ENCODE measurements around the gene MCL1.
"Not testable (repeated sequence)": the region's sequence is repeated elsewhere in the genome, so short reads cannot be mapped to it uniquely, and the experiment has no call there.

The MCL1 gene

DNA sequence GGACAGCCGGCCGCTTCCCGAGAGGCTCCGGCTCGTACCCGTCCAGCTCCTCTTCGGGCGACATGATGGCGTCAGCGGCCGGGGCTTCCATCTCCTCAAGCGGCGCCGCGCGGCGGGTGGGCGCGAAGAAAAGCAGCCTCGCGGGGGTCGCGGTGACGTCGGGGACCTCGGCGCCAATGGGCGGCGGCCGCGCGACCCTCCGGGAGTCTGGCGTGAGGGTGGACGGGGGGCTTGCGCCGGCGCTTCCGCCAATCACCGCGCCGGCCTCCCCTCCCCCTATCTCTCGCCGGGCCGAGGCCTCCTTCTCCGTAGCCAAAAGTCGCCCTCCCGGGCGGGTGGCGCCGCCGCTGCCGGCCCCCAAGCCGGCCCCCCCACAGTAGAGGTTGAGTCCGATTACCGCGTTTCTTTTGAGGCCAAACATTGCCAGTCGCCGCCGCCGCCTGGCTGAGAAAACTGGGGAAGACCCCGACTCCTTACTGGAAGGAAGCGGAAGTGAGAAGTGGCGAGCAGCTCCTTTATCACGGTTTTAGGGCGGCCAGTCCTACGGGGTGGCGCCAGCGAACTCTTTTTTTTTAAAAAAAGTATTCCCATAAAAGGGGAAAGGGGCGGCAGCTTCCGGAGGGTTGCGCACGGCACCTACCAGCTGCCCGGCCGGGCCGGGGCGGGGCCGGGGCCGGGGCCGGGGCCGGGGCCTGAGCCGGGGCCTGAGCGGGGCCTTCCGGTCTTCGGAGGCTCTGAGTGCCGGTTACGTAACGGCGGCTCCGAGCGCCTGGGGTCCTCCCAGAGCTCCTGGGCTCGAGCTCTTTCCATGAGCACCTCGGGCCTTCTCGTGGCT is at the start of gene MCL1:
Gene MCL1 (minus strand): TSS at position 501 of the 835 bp plus-strand sequence. CDS start 80 bp downstream, at position 421.
- peak; percentile 97 for DNase-seq (ENCODE audit: low read depth)

DNA sequence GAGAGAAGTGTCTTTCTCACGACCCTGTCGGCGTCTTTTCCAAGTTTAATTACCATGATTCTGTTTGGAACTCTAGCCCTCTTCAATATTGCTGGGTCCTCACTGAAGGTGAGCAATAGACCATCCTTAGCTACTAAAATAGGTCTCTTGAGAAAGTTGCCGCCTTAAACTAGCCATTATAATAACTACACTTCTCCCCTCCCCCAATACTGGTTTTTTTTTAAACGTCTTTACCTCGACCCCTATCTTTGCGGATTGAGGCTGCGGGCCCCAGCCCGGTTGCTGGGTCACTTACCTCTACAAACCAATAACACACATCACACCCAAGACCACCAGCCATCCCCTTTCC is 49.3 kb upstream of the MCL1 start:
- DNase-seq (ENCODE audit: low read depth): no peak

DNA sequence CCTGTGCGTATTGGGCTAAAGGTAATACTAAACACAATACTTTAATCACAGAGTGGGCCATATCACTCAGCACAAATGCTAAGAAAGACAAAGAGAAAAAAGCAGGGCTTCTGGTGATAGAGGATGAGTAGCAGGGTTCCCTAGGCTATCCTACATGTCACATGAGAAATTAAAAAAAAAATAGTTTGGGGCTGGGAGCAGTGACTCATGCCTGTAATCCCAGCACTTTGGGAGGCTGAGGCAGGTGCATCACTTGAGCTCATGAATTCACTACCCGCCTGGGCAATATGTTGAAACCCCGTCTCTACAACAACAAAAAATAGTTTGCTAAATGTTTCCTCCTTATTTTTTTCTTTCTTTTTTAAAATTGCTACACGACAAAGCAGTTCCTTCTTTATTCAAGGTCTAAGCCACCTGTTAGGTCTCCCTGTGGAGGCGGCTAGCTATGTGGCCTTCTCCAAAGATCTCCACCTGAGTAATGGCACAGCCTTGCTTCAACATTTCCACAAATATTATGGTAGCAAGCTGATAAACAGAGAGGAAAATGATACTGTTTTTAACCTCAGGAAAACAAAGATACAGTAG is 48.5 kb upstream of the MCL1 start:
- DNase-seq (ENCODE audit: low read depth): no peak

DNA sequence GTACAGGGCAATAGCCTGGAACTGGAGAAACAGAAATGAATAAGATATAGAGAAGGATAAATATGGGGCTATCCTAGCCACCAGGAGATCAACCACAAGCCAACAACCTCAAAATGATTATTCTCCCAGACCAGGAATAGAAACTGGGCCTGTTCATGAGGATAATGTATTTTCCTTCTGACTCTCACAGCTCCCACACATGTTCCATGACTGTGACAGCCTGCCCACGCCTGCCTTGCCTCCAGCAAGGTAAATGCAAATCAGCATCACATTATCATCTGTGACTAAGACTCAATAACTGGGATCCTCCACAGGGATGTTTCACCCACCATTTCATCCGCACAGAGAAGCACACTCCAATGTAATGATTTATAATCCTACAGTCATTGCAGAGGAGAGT is 46.7 kb upstream of the MCL1 start:
- DNase-seq (ENCODE audit: low read depth): no peak

DNA sequence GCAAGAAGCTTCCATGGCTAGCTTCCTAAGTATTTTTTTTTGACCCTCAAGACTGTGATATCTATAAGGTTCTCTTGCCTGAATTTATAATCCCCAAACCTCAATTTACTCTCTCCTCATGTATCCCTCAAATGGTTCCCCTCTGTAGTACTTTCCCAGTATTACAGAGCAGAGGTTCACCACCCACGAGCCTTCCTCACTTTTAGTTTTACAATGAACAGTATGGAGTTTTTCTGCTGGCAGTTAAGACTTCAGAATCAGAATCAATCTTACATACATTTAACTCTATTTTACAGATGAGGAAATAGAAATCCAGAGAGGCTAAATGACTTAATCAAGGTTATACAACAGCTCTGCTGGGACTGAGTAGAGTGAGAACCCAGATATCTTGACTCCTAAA is 45.1 kb upstream of the MCL1 start:
- not testable (repeated sequence) for DNase-seq (ENCODE audit: low read depth)

DNA sequence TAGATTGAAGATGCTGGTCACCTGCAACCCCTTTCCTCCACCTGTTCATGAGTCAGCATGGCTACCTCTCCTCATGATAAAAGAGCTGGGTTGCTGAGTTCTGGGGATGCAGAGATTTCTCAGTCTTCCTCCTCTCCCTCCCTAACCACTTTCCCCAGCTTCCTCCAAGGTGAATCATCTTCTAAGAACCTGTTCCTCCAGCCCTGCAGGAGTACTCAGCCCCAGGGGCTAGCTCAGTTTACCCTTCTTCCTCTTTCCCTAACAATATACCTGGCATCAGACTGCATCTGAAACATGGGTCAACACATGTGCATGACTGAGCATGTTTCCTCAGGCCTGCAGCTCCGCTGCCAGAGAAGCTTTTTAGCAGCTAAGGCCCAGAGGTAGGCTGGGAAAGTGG is 44.7 kb upstream of the MCL1 start:
- not testable (repeated sequence) for DNase-seq (ENCODE audit: low read depth)

DNA sequence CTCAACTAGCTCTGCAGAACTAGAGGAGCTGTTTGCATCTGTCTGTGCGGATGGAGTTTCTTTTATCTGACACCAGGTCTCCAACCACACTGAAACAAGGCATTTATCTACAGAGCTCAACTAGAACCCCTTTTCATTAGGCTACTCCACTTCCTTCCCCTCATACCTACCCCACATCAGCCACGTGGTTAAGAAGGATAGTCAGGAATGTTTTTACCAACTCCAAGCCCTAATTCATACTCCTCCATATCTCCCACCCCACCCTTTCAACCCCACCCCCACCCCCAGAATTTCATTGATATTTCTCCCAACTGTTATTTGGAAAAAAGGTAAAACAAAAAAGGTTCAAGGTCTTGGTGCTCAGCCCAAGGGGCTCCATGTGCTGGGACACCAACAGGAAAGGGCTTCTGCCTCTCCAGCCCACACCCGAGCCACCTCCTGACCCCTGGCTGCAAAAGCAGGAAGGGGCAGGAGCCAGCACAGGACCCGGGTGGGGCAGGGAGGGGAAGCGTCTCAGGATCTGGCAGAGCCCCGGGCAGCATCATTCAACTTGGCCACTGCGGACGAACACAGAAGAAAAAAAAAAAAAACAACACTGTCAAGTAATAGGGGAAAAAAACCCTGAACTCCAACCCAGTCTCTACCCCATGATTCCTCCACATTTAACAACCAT is 43.0 kb upstream of the MCL1 start:
- DNase-seq (ENCODE audit: low read depth): no peak

DNA sequence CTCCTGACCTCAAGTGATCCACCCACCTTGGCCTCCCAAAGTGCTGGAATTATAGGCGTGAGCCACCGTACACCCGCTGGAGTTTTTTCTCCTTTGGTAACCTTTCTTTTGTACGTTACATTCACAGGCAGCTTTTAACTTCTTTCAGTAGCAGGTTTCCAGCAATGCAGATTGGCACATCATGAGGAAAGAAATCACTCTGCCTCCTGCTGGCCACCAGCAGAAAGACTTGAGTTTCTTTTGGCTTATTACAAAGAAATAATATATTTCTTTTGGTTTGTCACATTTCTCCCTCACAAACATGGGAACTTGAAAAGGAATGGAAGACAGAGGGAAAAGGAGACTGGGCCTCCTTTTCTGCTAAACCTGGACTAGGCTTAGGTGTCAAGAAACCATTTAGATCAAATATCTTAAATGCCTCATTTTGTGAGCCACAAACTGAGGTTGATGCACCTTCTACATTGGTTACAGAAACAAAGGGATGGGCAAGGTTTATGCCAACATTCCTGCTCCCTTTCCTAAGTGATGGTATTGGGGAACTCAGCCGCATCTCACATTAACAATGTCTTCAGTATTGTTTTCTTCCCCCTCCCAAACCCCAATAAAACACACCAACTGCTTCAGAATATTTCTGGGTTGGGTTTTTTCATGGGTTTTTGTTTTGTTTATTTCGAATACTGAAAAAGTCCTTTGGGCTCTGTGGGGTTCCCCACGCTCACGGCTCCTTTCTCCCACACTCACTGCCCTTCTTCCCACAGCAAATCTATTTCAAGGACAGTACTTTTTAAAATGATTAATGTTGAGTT is 42.3 kb upstream of the MCL1 start:
- peak; percentile 70 for DNase-seq (ENCODE audit: low read depth)

DNA sequence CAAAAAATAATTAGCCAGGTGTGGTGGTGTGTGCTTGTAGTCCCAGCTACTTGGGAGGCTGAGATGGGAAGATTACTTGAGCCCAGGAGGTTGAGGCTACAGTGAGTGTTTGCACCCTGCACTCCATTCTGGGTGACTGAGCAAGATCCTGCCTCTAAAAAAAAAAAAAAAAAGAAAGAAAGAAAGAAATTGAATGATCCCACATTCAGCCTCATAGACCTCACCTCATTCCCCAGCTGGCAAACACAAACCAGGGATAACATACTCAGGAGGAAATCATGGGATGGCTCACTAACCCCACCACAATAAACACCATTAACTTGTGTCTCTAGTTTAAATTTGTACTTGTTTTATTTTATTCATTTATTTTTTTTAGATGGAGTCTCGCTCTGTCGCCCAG is 41.5 kb upstream of the MCL1 start:
- DNase-seq (ENCODE audit: low read depth): no peak

DNA sequence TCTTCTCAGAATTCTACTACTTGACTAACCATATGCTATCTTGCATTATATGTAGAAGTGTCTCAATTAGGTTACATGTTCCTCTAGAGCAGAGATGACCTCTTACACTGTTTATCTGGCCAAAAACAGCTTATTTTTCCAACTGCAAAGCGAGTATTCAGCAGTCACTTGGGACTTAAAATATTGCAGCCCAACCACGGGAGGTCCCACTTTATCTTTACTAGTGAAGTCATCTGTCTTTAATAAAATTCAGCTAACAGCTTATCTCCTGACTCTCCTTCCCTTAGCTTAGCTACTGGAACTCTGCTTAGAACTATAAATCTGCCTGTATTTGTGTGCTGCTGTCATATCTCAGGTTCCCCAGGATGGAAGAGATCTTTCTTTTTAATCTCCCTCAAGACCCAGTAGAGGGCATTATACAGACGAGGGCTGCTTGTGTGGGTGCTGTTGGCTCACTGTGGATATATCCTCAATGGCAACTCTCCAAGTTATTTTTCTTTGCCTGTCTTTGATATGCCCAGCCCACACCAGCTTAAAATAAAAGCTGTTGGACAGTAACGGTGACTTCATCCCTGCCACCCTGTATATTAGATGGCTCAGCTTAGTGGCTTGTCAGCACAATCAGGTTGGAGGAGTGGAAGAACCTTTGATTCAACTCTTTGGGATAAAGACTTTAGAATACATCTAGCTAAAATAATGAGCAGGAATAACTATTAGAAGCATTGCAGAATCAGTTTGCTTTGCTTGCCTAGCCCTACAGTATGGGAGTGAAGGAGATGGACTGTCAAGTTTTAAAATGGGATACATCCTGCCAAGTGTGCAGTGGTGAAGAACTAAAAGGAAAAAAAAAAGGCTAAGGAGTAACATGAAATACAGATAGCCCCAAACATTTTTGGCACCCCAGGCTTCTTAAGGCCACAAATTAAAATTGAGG is 40.4 kb upstream of the MCL1 start:
- DNase-seq (ENCODE audit: low read depth): peak; percentile 85

DNA sequence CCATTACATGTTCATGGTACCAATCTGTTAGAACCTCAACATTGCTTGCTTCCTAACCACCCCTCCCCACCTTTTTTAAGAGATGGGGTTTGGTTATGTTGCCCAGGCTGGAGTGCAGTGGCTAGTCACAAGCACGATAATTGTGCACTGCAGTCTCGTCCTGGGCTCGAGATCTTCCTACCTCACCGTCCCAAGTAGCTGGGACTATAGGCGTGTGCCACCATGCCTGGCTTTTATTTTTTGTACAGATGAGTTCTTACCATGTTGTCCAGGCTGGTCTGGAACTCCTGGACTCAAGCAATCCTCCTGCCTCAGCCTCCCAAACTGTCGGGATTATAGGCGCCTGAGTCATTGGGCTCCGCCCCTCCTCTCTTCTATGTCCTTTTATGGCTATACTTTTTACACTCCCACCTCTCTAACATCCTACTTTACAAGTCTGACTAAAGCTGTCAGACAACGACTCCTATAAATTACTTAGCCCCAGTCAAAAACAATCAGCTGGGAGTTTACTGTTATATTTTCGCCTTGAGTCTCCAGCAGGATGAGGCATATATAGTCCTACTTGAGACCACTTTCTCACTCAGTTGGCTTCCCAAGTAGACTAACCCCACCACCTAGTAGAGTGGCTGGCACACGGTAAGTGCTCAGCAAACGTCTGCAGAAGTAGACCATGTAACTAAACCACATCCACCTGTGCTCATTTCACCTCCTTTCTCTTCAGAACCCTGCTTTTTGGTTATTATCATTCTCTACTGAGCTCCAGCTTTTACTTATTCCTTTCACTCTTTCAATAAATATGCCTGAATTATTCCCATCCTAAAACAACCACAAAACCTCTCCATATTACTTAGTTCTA is 36.2 kb upstream of the MCL1 start:
- peak; percentile 39 for DNase-seq (ENCODE audit: low read depth)

DNA sequence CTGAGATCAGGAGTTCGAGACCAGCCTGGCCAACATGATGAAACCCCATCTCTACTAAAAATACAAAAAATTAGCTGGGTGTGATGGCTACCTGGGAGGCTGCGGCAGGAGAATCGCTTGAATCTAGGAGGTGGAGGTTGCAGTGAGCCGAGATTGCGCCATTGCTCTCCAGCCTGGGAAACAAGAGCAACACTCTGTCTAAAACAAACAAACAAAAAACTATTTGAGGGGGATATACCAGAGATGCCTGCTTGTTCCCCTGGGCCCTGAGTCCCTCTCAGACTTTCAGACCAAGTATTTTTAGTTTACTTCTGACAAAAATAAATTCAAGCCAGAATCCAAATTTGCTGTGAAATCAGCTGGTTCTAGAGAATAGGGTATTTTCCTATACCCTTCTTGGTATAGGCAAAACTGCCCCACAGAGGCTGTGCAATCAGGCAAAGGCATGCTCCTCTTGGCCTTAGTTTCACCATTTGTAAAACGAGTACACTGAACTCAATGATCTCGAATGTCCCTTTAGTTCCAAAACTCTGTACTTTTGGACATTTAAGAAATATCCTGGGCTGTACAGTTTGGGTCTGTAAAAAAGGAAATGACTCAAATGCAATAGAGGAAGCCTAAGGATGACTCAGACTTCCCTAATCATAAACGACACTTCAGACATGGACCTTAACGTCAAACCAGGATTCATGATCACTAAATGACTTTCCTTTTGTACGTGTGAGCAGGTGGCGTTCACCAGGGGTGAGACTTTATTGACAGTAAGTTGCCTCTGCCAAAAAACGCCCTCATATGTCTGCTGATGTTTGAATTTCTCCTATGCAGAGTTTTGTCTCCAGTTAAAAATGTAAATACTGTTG is 33.9 kb upstream of the MCL1 start:
- DNase-seq (ENCODE audit: low read depth): peak; percentile 86

DNA sequence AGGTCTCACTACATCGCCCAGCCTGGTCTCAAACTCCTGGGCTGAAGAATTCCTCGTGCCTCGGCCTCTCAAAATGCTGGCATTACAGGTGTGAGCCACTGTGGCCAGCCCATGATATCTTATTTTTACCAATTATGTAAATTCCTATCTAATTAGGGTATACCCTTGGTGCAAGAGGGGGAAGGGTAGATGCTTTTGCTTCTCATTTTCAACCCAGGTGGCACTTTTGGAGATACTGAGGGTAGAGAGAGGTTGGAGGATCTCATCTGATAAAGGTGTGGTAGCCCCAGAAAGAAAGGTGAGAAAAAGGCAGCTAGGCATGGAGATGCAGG is 32.6 kb upstream of the MCL1 start:
- no peak for DNase-seq (ENCODE audit: low read depth)

DNA sequence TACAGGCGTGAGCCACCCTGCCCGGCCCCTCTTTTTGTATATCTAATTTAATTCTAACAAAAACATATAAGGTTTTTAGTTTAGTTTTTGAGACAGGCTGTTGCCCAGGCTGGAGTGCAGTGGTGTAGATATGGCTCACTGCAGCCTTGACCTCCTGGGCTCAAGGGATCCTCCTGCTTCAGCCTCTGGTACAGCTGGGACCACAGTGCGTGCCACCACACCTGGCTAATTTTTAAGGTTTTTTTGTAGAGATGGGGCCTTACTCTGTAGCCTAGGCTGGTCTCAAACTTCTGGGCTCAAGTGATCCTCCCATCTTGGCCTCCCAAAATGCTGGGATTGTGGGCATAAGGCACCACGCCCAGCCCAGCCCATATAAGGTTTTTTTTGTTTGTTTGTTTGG is 31.2 kb upstream of the MCL1 start:
- DNase-seq (ENCODE audit: low read depth): no peak

DNA sequence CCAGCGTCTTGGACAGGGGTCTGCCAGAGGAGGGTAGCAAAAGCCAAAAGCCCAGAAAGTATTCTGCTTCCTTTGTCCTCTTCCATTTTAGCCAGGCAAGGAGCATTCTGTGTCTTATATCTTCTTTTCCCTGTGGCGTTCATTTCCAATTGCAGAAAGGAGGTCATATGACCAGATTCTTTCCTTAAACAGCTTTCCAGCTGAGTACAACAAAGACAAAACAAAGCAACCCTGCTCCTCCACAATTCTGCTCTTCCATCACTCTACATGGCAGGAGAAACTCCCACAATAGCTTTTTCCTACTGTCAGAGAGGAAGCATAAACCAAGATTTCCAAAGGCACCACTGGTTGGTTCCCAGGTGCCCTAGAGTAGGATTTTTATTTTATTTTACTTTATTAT is 30.3 kb upstream of the MCL1 start:
- no peak for DNase-seq (ENCODE audit: low read depth)

DNA sequence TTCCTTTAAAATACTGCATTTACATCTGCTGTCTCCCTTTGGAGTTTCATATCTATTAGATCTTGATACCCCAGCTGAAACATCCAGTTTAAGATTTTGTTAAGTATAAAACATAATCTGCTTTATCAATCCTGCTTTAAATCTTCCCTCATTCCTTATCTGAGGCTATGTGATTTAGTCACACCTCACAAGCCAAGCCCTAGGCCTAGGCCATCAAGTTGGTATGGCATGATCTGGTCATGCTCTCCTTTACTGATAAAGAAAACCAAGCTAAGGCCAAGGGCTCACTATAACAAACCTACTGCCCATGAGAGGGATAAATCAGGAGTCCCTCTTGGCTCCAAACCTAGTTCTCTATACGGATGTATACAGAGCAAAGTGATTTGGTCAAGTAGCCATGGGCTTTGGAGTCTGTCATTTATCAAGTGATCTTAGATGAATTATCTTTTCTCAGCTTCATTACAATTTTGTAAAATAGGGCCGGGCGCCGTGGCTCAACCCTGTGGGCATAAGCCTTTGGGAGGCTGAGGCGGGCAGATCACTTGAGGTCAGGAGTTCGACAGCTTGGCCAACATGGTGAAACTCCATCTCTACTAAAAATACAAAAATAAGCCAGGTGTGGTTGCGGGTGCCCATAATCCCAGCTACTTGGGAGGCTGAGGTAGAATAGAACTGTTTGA is 27.2 kb upstream of the MCL1 start:
- no peak for DNase-seq (ENCODE audit: low read depth)

DNA sequence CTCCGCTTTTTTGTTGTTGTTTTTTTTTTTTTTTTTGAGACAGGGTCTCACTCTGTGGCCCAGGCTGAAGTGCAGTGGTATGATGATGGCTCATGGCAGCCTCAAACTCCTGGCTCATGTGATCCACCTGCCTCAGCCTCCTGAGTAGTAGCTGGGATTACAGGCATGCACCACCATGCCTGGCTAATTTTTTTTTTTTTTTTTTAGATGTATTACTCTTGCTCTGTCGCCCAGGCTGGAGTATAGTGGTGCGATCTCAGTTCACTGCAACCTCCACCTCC is 26.0 kb upstream of the MCL1 start:
- DNase-seq (ENCODE audit: low read depth): not testable (repeated sequence)

DNA sequence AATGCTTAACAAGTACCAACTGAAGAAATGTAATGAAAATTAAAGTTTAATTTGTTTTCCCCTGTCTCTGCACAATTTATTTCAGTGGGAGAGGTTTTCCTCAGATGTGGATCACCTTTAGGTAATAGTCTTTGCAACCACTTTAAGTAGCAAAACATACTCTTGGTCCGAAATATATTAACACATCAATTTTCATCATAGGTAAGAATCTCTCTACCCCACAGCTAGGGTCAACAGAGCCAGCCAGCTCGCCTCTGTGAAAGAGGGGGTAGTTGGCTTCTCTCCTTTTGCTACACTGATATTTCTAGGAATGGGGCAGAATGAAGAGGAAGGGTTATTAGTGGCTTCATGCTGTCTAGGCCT is 24.8 kb upstream of the MCL1 start:
- no peak for DNase-seq (ENCODE audit: low read depth)

DNA sequence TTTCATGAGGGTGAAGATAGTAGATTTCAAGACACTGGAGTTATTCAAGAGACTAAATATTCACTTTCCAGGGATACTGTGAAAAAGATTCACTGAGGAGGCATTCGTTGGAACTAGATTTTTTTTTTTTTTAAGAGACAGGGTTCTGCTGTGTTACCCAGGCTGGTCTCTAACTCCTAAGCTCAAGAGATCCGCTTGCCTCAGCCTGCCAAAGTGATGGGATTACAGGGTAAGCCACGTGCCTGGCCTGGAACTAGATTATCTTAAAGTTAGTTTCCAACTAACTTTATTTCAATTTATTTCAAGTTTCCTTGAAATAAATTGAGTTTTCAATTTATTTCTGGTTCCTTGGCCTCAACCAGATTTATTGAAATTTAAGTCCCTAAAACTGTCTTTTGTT is 24.3 kb upstream of the MCL1 start:
- DNase-seq (ENCODE audit: low read depth): no peak
